A673 (cell line): ENCODE measurements around the gene PEPD. TPM values are rescaled to one million over a fixed set of nuclear protein-coding genes. Genes with fewer than 3 reads are reported as not detected.

Source experiments
- BruUV-seq: library from RNA; stranded (reverse); fragments of 400-500 nt; replicated peaks from 2 replicates; lab custom pipeline; 2021; lab: Mats Ljungman, UMichigan
- CTCF ChIA-PET: fragments of 300-600 bp; sonication (Branson Sonifier 250); formaldehyde crosslinking; loops from one replicate; lab custom pipeline; 2022; ENCODE audit warnings: antibody characterized with exemption; lab: Charles Lee
- POLR2A ChIA-PET: fragments of 300-600 bp; sonication (Branson Sonifier 250); formaldehyde crosslinking; loops from one replicate; lab custom pipeline; 2022; ENCODE audit warnings: antibody characterized with exemption; ENCODE audit not compliant: low non-redundant PET; lab: Charles Lee
- DNase-seq: peaks from one replicate; pipeline ENCODE4 v3.0.0-alpha.2; 2015; ENCODE audit warnings: low spot score
- H3K27ac ChIP-seq: fragments of 200-600 bp; sonication (generic); 2 replicates; pipeline ENCODE4 v1.5.1; 2016; ENCODE audit warnings: mixed run types, low read depth, mild to moderate bottlenecking, mixed read lengths, antibody characterized with exemption, low read length; ENCODE audit not compliant: poor library complexity, severe bottlenecking
- H3K27me3 ChIP-seq: fragments of 200-600 bp; sonication (generic); replicated peaks from 2 replicates; pipeline ENCODE4 v1.6.1; 2017; ENCODE audit warnings: mixed run types, low read depth, mild to moderate bottlenecking, mixed read lengths, antibody characterized with exemption, low read length; ENCODE audit not compliant: insufficient read depth, poor library complexity
- H3K36me3 ChIP-seq: fragments of 200-600 bp; sonication (generic); 2 replicates; pipeline ENCODE4 v1.6.1; 2016; ENCODE audit warnings: mixed run types, mild to moderate bottlenecking, mixed read lengths, antibody characterized with exemption, low read length; ENCODE audit not compliant: insufficient read depth, poor library complexity, severe bottlenecking
- H3K4me1 ChIP-seq: fragments of 200-600 bp; sonication (generic); 2 replicates; pipeline ENCODE4 v1.6.1; 2017; ENCODE audit warnings: mixed run types, mild to moderate bottlenecking, mixed read lengths, antibody characterized with exemption, low read length; ENCODE audit not compliant: insufficient read depth, poor library complexity, severe bottlenecking
- H3K4me3 ChIP-seq: fragments of 200-600 bp; sonication (generic); 2 replicates; pipeline ENCODE4 v1.5.1; 2016; ENCODE audit warnings: low read depth, mixed run types, mild to moderate bottlenecking, mixed read lengths, low read length; ENCODE audit not compliant: poor library complexity, severe bottlenecking
- H3K9me3 ChIP-seq: fragments of 200-600 bp; sonication (generic); 2 replicates; pipeline ENCODE4 v1.6.1; 2016; ENCODE audit warnings: mixed run types, low read depth, mild to moderate bottlenecking, mixed read lengths, antibody characterized with exemption, low read length; ENCODE audit not compliant: poor library complexity, severe bottlenecking
- EZH2 ChIP-seq: fragments of 200-600 bp; sonication (generic); IDR thresholded peaks from 2 replicates; pipeline ENCODE4 v1.6.1; 2017; ENCODE audit warnings: borderline replicate concordance, low read depth, mild to moderate bottlenecking, mixed read lengths, antibody characterized with exemption, low read length; ENCODE audit not compliant: poor library complexity, severe bottlenecking
- intact Hi-C: fragments of 100-400 bp; cut with micrococcal nuclease; formaldehyde crosslinking; loops from one replicate; pipeline ENCODE4 v1.10.0; 2022; ENCODE audit not compliant: unreplicated experiment
- total RNA-seq: library from RNA; stranded (reverse); gene quantifications from 2 replicates; pipeline ENCODE4 v1.2.3, GENCODE V29; 2021
- TF ChIP-seq, protein P1 (sequence below): fragments of 300-800, 200-600 bp; sonication (generic); conservative IDR thresholded peaks from 2 replicates; pipeline ENCODE4 v1.5.1; 2017; ENCODE audit warnings: low read depth, mild to moderate bottlenecking, antibody characterized with exemption, low read length, moderate library complexity, mixed read lengths

PEPD gene
- total RNA-seq, 1 experiment from 2014 or later: 82.2 TPM

DNA sequence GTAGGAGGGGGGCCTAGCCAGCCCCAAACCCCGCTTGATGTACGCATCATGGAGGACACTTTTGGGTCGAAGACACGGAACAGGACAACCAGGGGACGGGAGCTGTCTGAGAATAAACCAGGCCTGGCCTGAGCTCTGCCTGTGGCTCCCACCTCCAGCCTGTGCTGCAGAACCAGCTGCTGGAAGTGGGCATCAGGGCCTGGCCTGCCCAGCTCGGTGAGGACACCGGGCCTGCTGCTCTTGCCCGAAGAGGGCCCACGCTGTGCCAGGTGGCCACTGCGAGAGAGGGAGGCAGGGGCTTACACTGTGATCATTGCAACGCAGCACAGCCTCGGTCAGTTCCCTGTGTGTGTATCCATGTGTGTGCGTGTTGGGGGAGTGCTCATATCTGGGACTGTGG lies 113.5 kb downstream of the PEPD start:
- no TSS peak for BruUV-seq
- no peak overlapping the region for H3K4me3 ChIP-seq
- no peaks in the 10 kb centered on the region for H3K9me3 ChIP-seq
- TF ChIP-seq, protein P1, sequence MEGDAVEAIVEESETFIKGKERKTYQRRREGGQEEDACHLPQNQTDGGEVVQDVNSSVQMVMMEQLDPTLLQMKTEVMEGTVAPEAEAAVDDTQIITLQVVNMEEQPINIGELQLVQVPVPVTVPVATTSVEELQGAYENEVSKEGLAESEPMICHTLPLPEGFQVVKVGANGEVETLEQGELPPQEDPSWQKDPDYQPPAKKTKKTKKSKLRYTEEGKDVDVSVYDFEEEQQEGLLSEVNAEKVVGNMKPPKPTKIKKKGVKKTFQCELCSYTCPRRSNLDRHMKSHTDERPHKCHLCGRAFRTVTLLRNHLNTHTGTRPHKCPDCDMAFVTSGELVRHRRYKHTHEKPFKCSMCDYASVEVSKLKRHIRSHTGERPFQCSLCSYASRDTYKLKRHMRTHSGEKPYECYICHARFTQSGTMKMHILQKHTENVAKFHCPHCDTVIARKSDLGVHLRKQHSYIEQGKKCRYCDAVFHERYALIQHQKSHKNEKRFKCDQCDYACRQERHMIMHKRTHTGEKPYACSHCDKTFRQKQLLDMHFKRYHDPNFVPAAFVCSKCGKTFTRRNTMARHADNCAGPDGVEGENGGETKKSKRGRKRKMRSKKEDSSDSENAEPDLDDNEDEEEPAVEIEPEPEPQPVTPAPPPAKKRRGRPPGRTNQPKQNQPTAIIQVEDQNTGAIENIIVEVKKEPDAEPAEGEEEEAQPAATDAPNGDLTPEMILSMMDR: no peak
- no peak for TF ChIP-seq EZH2
- intact Hi-C loops: loop anchor here (10.0 kb wide), 1 partner anchor 283 kb away; no protein-coding TSS in a partner anchor
- H3K36me3 ChIP-seq: no peaks in the 10 kb centered on the region
- no peaks in the 10 kb centered on the region for H3K4me1 ChIP-seq
- H3K27me3 ChIP-seq: no peaks in the 10 kb centered on the region
- CTCF ChIA-PET: interaction anchor here (0.9 kb wide), 1 partner anchor 173 kb away, joined by 3 read pairs; no protein-coding TSS in a partner anchor
- DNase-seq: no peak
- no peak overlapping the region for H3K27ac ChIP-seq
- POLR2A ChIA-PET: no interaction called here

DNA sequence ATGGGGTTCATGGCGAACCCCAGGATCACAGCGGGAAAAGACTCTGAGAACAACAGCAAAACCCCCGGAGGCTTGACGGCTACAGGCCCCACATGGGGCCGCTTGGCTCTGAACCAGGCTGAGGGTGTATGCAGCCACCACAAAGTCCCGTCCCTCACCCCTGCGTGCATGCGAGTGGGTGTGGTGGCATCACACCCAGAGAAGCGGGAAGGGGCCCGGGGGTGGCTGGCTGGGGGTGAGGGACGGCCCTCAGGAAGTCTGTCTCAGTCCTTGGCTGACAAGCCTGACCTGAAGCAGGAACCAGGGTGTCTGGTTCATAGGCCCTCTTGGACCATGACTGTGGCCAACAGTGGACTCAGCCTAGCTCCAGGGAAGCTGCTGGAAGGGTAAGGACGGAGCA lies 113.9 kb downstream of the PEPD start:
- H3K9me3 ChIP-seq: no peaks in the 10 kb centered on the region
- POLR2A ChIA-PET: no interaction called here
- H3K27me3 ChIP-seq: no peaks in the 10 kb centered on the region
- H3K36me3 ChIP-seq: no peaks in the 10 kb centered on the region
- DNase-seq: no peak
- no peak for TF ChIP-seq EZH2
- TF ChIP-seq, protein P1: no peak
- intact Hi-C loops: loop anchor here (2.0 to 10.0 kb wide), 3 partner anchors 165 to 283 kb away; no protein-coding TSS in a partner anchor
- H3K27ac ChIP-seq: no peak overlapping the region
- no TSS peak for BruUV-seq
- H3K4me1 ChIP-seq: no peaks in the 10 kb centered on the region
- no peak overlapping the region for H3K4me3 ChIP-seq
- CTCF ChIA-PET: interaction anchor here (0.7 to 0.9 kb wide), 2 partner anchors 172 to 463 kb away, joined by 3 read pairs; no protein-coding TSS in a partner anchor

- no peaks in the 10 kb centered on the region for H3K9me3 ChIP-seq
- no TSS peak for BruUV-seq
- intact Hi-C loops: loop anchor here (2.0 to 10.0 kb wide), 3 partner anchors 164 to 282 kb away; no protein-coding TSS in a partner anchor
- H3K4me1 ChIP-seq: no peaks in the 10 kb centered on the region
- ChIA-PET CTCF (interaction anchor here (0.7 to 1.6 kb wide), 5 partner anchors 9 to 462 kb away, joined by 3 to 6 read pairs (median 4); no protein-coding TSS in a partner anchor), POLR2A (no interaction called here)
- TF ChIP-seq EZH2: no peak
- TF ChIP-seq, protein P1: peak; percentile 25; the same call in 1 of the 2 replicates
- no peaks in the 10 kb centered on the region for H3K27me3 ChIP-seq
- no peak overlapping the region for H3K27ac ChIP-seq
- DNase-seq: no peak
- H3K4me3 ChIP-seq: no peak overlapping the region
- H3K36me3 ChIP-seq: no peaks in the 10 kb centered on the region
Observed at GRCh38 chr19:33407140-33407551, 114.4 kb downstream of the PEPD start.
